Measurements from ENCODE around the gene KIAA0319L.

Gene KIAA0319L

DNA sequence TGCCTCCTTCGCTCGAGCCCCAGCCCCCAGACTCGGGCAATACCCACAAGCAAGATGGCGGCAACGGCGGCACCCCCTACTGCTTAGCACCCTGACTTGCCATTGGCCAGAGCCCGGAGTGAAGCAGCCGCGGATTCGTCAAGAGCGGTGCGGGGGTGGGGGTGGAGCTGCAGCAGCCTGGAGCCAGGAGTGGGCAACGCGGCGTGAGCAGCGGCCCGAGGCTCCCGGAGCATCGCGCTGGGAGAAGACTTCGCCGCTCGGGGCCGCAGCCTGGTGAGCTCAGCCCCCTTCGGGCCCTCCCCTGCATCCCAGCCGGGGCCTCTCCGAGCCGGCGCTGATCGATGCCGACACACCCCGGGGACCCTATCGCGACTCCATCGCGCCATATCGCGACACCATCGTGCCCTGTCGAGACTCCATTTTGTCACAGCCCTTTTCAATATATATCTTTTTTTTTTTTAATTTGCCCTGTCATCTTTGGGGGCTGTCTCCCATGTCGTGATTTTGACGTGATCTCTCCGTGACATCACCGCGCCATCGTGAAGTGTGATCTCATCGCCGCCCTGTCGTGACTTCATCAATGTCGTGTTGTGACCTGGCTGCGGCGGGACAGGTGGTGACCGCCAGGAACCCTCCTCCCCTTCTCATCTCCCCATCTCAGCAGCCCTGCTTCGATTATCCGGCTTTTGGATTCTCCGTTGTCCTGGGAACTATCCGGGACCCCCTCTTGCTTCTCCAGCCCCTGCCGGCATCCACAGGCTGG lies 589 bp upstream of the KIAA0319L start, which contains the start of gene NCDN:
Gene NCDN, plus strand, starts transcription at position 189 of the 763 bp plus-strand sequence. Its CDS starts 392 bp downstream, at position 581.
- DNase-seq (ENCODE audit: low read depth): peak; percentile 99
- peak within 1 kb of the TSS; percentile 98 for H3K4me3 ChIP-seq (ENCODE audit: low read depth, low read length)
- TF ChIP-seq, protein P1, sequence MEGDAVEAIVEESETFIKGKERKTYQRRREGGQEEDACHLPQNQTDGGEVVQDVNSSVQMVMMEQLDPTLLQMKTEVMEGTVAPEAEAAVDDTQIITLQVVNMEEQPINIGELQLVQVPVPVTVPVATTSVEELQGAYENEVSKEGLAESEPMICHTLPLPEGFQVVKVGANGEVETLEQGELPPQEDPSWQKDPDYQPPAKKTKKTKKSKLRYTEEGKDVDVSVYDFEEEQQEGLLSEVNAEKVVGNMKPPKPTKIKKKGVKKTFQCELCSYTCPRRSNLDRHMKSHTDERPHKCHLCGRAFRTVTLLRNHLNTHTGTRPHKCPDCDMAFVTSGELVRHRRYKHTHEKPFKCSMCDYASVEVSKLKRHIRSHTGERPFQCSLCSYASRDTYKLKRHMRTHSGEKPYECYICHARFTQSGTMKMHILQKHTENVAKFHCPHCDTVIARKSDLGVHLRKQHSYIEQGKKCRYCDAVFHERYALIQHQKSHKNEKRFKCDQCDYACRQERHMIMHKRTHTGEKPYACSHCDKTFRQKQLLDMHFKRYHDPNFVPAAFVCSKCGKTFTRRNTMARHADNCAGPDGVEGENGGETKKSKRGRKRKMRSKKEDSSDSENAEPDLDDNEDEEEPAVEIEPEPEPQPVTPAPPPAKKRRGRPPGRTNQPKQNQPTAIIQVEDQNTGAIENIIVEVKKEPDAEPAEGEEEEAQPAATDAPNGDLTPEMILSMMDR (conservative IDR thresholded peaks at IDR 0.05; ENCODE audit: low read depth, low read length): no peak

DNA sequence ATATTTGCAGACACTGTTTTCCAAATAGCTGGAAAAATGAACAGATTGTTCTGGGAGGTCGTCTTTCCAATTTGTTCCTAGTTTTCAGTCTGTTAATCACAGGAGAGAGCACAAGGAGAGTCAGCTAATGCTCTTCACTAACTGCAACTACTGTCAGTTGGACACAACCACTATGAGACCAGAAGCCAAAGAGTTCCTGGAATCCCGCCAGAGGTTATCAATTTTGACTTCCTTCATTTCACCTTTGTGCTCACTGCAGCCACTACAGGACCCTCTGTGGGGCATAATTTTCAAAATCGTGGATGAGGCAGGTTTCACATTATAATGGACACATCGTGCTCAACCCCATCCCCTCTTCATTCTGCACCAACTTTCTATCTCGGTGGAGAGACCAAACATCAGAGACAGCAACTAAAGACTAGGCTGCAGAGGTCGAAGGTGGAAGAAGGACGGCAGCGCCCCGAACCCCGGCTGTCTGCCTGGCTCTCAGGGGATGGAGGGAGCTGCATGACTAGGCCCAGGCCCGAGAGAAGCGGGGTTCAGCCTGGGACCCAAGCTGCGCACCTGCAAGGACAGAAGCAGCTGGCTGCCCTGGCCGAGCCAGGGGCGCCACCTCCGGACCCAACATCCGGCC lies 602 bp downstream of the KIAA0319L start:
- TF ChIP-seq, protein P1 (conservative IDR thresholded peaks at IDR 0.05; ENCODE audit: low read depth, low read length): no peak
- H3K4me3 ChIP-seq (ENCODE audit: low read depth, low read length): peak overlapping the region; percentile 98
- DNase-seq (ENCODE audit: low read depth): no peak

DNA sequence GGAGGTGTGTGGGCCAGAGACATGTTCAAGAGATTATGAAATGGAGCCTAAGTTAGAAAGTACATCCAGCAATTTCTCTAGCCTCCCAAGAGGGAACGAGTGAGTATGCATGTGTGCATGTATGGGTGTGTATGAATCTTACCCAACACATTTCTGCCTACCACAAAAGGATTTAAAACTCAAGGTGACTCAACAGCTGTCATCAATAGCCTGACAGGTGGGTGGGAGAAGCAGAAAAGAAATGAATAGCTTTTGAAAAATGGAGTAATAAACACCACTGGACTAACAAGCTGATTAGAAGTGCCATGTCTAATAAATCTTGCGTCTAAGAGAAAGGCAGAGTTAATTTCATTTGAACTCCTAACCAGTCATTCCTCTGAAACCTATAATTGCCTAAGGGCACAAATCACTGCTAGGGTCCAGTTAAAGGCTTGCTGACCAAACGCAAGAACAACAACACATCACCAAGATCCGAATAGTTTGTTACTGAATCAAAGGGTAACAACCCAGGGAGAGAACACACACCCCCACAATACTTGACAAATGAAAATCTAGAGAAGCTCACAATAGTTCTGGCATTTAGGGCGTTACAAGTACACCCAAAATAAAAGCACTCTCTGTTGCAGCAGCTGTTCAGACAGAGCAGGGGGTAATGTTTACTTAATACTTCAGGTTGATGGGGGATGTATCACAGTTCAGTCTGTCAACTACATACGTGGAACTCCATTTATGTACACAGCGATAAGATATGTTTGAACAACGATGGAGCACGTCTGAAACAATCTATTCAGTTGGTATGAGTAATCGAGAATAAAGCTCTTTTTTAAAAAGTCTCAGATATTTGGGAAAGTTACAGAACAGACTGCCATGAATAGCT lies 1.4 kb downstream of the KIAA0319L start:
- DNase-seq (ENCODE audit: low read depth): peak; percentile 49
- TF ChIP-seq, protein P1 (conservative IDR thresholded peaks at IDR 0.05; ENCODE audit: low read depth, low read length): no peak
- H3K4me3 ChIP-seq (ENCODE audit: low read depth, low read length): peak overlapping the region; percentile 98

DNA sequence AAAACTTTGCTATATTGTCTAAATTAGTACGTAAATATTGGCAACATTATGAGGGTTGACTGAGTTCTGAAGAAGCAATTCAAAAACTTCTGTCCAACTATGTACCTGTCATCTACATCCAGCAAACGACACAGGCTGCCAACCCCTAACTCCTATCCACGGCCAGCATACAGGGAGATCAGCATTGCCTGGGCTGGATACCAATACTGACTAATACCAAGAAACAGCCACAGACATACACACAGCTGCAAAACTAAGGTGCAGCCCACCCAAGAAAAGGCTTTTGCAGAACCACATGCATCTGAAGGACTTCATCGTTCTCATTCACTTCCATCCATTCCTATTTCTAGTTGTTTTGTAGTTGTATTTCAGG lies 2.0 kb downstream of the KIAA0319L start:
- TF ChIP-seq, protein P1 (conservative IDR thresholded peaks at IDR 0.05; ENCODE audit: low read depth, low read length): no peak
- H3K4me3 ChIP-seq (ENCODE audit: low read depth, low read length): no peak overlapping the region
- DNase-seq (ENCODE audit: low read depth): no peak

DNA sequence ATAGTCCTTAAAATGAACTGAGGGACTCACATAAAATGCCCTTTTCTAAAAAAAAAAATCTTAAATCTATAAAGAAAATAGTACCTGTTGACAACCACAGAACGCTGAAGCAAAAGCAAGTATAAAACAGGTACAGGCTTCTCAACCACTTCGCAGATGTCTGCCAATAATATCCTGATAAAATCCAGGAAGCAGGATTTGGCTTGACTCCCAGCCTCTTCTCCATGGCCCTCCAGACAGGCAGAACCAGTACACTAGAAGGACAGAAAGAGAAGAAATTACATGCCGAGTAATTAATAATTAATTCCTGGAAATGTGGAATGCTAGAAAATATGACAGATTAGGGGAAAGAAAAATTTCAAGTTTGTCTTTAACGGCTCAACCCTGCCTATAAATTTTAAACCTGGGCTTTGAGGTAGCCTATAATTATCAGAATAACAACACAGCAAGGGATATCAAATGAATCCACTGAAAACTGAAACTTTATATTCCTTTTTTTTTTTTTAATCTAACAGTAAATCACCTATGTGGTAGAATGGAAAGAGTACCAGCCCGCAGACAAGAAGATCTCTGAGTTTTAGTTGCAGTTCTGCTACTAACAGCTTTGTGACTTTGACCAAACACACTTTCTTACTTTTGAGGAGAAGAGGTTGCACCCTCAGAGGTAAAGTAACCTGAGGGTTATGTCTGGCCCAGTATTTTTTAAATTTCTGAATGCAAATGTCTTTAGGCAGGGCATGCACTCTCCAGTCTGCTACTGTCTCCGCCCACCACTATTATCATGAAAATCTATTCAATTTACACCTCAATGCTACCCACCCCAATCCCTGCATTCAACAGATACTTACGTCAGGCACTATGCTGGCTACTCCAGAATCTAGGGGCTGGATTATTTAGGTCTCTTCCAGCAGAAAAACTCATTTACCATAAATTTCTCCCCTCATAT lies 2.7 kb downstream of the KIAA0319L start:
- no peak for DNase-seq (ENCODE audit: low read depth)
- TF ChIP-seq, protein P1 (conservative IDR thresholded peaks at IDR 0.05; ENCODE audit: low read depth, low read length): no peak
- no peak overlapping the region for H3K4me3 ChIP-seq (ENCODE audit: low read depth, low read length)

DNA sequence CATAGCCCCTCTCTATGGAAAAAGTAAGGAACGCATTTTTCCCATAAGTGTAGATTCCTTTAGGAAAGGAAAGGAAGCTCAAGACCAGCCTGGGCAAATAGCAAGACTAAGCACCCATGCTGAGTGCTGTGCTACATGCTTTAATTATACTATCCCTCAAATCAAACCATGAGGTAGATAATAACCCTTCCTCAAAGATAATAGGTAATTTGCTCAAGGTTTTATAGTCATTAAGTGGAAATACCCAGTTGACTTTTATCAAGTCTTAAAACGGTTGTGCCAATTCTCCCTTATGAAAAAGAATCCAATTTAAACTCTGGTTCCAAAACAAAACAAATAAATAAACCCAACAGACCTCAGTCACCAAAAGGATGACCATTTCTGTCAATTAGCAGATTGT lies 3.4 kb downstream of the KIAA0319L start:
- DNase-seq (ENCODE audit: low read depth): no peak

More for the DNA sequence above, 3.4 kb downstream of the KIAA0319L start:
- TF ChIP-seq, protein P1 (conservative IDR thresholded peaks at IDR 0.05; ENCODE audit: low read depth, low read length): no peak
- no peak overlapping the region for H3K4me3 ChIP-seq (ENCODE audit: low read depth, low read length)

Data from choroid plexus epithelial cell (primary cell).